Iris pigment epithelial cell (primary cell): ENCODE results near the gene IFI44.

ENCODE experiments used
- DNase-seq: peaks from one replicate; pipeline ENCODE4 v3.0.0-alpha.2; 2011; ENCODE audit warnings: low read depth

The IFI44 gene

GRCh38 chr1:78652019-78652560, 2.5 kb downstream of the IFI44 start:
- no peak for DNase-seq

- peak; percentile 38 for DNase-seq
These were observed 9.3 kb downstream of the IFI44 start for GRCh38 chr1:78658901-78659300.

- no peak for DNase-seq
These were observed 14.3 kb downstream of the IFI44 start for GRCh38 chr1:78663923-78664322.

GRCh38 chr1:78664763-78665162, 15.1 kb downstream of the IFI44 start:
- DNase-seq: peak; percentile 9

- DNase-seq: no peak
These were observed 16.2 kb downstream of the IFI44 start for GRCh38 chr1:78665809-78666208.

GRCh38 chr1:78667939-78668338, 18.3 kb downstream of the IFI44 start:
- DNase-seq: no peak

- no peak for DNase-seq
These were observed 18.8 kb downstream of the IFI44 start for GRCh38 chr1:78668427-78668826.

GRCh38 chr1:78672428-78672827, 22.8 kb downstream of the IFI44 start:
- DNase-seq: no peak

- DNase-seq: no peak
These were observed 23.5 kb downstream of the IFI44 start for GRCh38 chr1:78673120-78673519.

GRCh38 chr1:78676347-78676982, 26.8 kb downstream of the IFI44 start:
- DNase-seq: peak; percentile 74

GRCh38 chr1:78676993-78677392, 27.4 kb downstream of the IFI44 start:
- no peak for DNase-seq

- no peak for DNase-seq
These were observed 28.2 kb downstream of the IFI44 start for GRCh38 chr1:78677788-78678187.

- DNase-seq: no peak
These were observed 28.7 kb downstream of the IFI44 start for GRCh38 chr1:78678324-78678723.

GRCh38 chr1:78681265-78681664, 31.6 kb downstream of the IFI44 start:
- DNase-seq: no peak

GRCh38 chr1:78682496-78682895, 32.9 kb downstream of the IFI44 start:
- no peak for DNase-seq

GRCh38 chr1:78683079-78683478, 33.4 kb downstream of the IFI44 start:
- DNase-seq: no peak

- DNase-seq: no peak
These were observed 37.7 kb downstream of the IFI44 start for GRCh38 chr1:78687315-78687714.

- DNase-seq: peak; percentile 38
These were observed 38.3 kb downstream of the IFI44 start for GRCh38 chr1:78687914-78688313.

- peak; percentile 66 for DNase-seq
These were observed 39.1 kb downstream of the IFI44 start for GRCh38 chr1:78688697-78689096.

- no peak for DNase-seq
These were observed 40.9 kb downstream of the IFI44 start for GRCh38 chr1:78690516-78690915.

GRCh38 chr1:78691995-78692747, 42.5 kb downstream of the IFI44 start:
- DNase-seq: peak; percentile 11

GRCh38 chr1:78699813-78700212, 50.2 kb downstream of the IFI44 start:
- no peak for DNase-seq

- no peak for DNase-seq
These were observed 52.8 kb downstream of the IFI44 start for GRCh38 chr1:78702426-78702825.

GRCh38 chr1:78703806-78704205, 54.2 kb downstream of the IFI44 start:
- DNase-seq: no peak
